GM12801 (cell line): Measurements from ENCODE around the gene GALR3.

Experiments used
- CTCF ChIP-seq: IDR thresholded peaks from one replicate; pipeline ENCODE4 v1.5.1; 2011; ENCODE audit warnings: control low read depth; ENCODE audit not compliant: insufficient read length; ENCODE audit errors: extremely low read depth

Gene GALR3

GRCh38 chr22:37852418-37852817 lies 29.2 kb downstream of the GALR3 start:
- no peak for TF ChIP-seq CTCF

DNA sequence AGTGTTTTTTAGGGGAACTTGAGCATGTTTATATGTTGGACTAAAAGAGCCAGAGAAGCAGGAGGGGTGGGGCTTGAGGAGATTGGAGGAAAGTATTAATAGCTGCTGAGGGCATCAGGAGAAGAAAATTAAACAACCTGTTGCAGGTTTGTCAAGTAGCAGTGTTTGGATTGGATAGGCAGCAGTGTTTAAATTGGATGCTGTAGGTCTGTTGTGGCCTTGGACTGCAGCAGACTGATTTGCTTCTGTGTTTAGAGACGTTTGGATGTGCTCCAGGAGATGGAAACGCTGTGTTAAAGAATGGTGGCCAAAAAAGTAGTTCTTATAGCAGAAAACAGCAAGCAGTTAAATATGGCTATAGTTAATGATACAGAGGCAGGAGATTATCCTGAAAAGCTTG lies 31.8 kb downstream of the GALR3 start:
- TF ChIP-seq CTCF = no peak

DNA sequence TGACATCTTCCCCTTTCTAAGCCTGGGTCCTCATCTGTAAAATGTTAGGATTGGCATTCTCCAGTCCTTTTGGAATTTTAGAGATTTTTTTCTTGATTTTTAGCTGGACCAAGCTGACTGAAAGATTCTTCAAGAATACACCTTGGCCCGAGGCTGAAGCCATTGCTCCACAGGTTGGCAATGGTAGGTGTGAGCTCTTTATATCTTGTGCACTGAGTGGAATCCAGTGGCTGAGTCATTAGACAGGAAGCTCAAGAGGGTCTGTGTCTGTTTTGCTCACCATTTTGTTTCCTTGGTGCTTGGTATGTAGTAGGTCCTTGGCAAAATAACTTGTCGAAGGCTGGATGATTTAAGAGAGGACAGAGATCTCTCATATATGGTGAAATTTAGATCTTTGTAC lies 32.3 kb downstream of the GALR3 start:
- no peak for TF ChIP-seq CTCF

DNA sequence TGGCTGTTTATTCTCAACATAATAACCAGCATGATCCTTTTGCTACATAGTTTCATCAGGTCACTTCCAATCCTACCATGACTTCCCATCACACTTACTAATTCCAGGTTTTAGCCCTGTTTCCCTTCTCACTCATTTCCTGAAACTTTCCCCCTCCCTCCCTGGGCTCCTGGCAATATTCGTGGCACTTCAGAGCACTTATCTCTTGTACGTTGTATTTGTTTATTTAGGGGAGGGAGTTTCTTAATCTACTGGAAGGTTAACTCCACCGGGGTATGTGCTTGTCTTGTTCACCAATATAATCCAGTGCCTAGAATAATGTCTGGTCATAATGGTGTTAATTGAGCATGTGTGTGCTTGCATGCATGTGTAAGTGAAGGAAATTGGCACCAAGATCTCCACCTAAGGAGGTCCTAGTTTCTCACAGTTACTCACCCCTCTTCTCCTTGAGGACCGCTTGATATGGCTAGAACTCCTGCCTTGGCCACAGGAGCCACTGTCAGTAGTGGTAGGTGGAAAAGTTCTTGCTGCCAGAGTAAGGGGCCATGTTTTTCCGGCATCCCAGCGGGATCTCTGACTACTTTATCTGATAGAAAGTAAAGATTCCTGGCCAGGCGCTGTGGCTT lies 37.7 kb downstream of the GALR3 start:
- no peak for TF ChIP-seq CTCF

- no peak for TF ChIP-seq CTCF
These were observed 39.6 kb downstream of the GALR3 start for GRCh38 chr22:37862570-37863325.

- TF ChIP-seq CTCF = no peak
These were observed 42.3 kb downstream of the GALR3 start for GRCh38 chr22:37865510-37865909.

DNA sequence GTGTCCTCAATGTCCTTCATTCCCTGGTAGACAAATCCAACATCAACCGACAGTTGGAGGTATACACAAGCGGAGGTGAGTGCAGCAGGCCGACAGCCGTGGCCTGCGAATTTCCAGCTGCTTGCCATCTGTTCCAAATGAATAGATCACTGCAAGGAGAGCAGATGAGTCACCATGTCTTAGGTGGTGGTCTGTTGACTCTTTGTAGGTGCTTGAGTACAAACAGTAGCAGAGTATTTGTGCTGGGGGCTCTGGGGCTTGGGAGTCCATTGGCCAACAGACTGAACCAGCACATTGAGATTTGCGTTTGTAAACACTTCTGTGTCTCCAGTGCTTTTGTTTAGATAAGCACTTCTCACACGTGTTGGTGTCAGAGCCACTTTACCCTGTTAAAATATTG lies 47.1 kb downstream of the GALR3 start:
- TF ChIP-seq CTCF = no peak
